Activated naive CD4-positive, alpha-beta T cell treated with anti-CD3 and anti-CD28 coated beads for 36 hours (primary cell): ENCODE data around the gene TMEM141. TPM values are rescaled to one million over a fixed set of nuclear protein-coding genes. Genes with fewer than 3 reads are reported as not detected.
A peak's percentile ranks its signal among the peaks of the same experiment; 100 is the strongest.

Experiments used
- CTCF ChIA-PET: fragments of 350-600 bp; sonication (Branson Sonifier 250); formaldehyde crosslinking; loops from one replicate; lab custom pipeline; 2021; ENCODE audit warnings: antibody characterized with exemption; lab: Charles Lee
- DNase-seq: peaks from one replicate; pipeline ENCODE4 v3.0.0-alpha.2; 2020
- H3K27ac Mint-ChIP-seq: one replicate; pipeline ENCODE4 v1.8.0; 2021; ENCODE audit warnings: mild to moderate bottlenecking, mixed read lengths
- H3K27me3 Mint-ChIP-seq: one replicate; pipeline ENCODE4 v1.8.0; 2021; ENCODE audit warnings: low read depth, mixed read lengths
- H3K36me3 Mint-ChIP-seq: one replicate; pipeline ENCODE4 v1.8.0; 2021; ENCODE audit warnings: low read depth, mixed read lengths
- H3K4me1 Mint-ChIP-seq: one replicate; pipeline ENCODE4 v1.8.0; 2021; ENCODE audit warnings: low read depth, mixed read lengths
- H3K4me3 Mint-ChIP-seq: one replicate; pipeline ENCODE4 v1.8.0; 2021; ENCODE audit warnings: mild to moderate bottlenecking, moderate library complexity, mixed read lengths
- H3K9me3 Mint-ChIP-seq: one replicate; pipeline ENCODE4 v1.8.0; 2021; ENCODE audit warnings: mixed read lengths
- intact Hi-C: fragments of 100-400 bp; cut with micrococcal nuclease; formaldehyde crosslinking; loops from one replicate; pipeline ENCODE4 v1.15.1; 2023
- total RNA-seq, 2 experiments: library from RNA; stranded (reverse); gene quantifications; one replicate each; pipeline ENCODE4 v1.2.3, GENCODE V29; 2021

The TMEM141 gene
- 10 to 100 TPM; 38.1 to 39.6 TPM for total RNA-seq

DNA sequence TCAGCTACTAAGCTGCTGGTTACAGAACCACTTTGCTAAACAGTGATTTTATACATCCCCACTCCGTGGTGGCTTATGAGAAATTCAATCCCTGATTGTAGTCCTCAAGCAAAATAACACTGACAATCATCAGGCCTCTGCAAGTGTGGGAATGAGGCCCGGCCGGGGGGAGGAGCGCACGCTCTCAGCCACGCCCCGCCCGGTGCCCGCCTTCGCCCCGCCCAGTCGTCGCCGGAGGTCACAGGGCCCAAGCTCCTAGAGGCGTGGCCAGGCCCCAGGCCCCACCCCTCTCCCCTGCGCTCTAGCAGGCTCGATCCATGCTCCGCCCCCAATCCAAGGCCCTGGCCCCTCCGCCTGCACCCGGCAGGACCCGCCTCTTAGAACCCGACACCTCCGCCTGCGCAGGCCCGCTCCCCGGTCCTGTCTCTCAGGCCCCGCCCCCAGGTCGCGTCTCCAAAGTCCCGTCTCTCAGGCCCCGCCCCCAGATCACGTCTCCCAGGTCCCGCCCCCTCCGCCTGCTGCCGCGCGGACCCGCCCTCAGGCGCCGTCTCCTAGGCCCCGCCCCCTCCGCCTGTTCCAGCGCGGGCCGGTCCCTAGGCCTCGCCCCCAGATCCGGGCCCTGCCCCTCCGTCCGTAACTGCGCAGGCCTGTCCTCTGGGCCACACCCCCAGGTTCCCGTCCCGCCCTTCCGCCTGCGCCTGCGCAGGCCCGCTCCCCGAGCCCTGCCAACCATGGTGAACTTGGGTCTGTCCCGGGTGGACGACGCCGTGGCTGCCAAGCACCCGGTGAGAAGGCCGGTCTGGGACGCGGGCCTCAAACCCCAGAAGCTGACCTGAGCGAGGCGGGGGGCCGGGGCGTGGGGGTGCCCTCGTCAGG is at the start of gene TMEM141:
TMEM141 (plus strand) TSS at position 705 of the 876 bp plus-strand sequence; CDS start at position 732, 27 bp downstream.
- no peaks in the 10 kb centered on the region for H3K36me3 Mint-ChIP-seq
- H3K9me3 Mint-ChIP-seq: no peaks in the 10 kb centered on the region
- CTCF ChIA-PET: interaction anchor here (0.6 to 4.0 kb wide), 7 partner anchors 12 to 273 kb away, joined by 3 to 28 read pairs (median 5); partner anchors contain the start of genes ABCA2 and RABL6
- no peaks in the 10 kb centered on the region for H3K27me3 Mint-ChIP-seq
- H3K27ac Mint-ChIP-seq: peak within 1 kb of the TSS; percentile 79
- peak; percentile 100 for DNase-seq
- intact Hi-C loops: loop anchor here (1.0 to 5.0 kb wide), 10 partner anchors 9 to 308 kb away; partner anchors contain the start of genes C8G, EDF1, FBXW5 and MAN1B1
- peak within 1 kb of the TSS; percentile 83 for H3K4me3 Mint-ChIP-seq
- peaks cover 18% of the 10 kb centered on the region for H3K4me1 Mint-ChIP-seq

GRCh38 chr9:136741883-136742571 is 49.1 kb upstream of the TMEM141 start:
- DNase-seq: peak; percentile 78
- Mint-ChIP-seq H3K36me3 (no peaks in the 10 kb centered on the region), H3K4me3 (peak overlapping the region; percentile 61), H3K9me3 (no peaks in the 10 kb centered on the region), H3K27ac (no peak overlapping the region), H3K27me3 (no peaks in the 10 kb centered on the region), H3K4me1 (peaks cover 18% of the 10 kb centered on the region)
- intact Hi-C loops: no loop called here
- CTCF ChIA-PET: interaction anchor here (0.7 to 4.5 kb wide), 3 partner anchors 14 to 24 kb away, joined by 3 to 14 read pairs (median 4); partner anchors contain the start of gene LCN8

GRCh38 chr9:136742591-136743391 is 48.4 kb upstream of the TMEM141 start, which contains the start of gene LCN10:
Gene LCN10, minus strand, starts transcription at chr9:136742940. Its CDS starts 37 bp downstream, at chr9:136742903.
- Mint-ChIP-seq H3K27ac (no peak within 1 kb of the TSS), H3K4me1 (peaks cover 18% of the 10 kb centered on the region), H3K36me3 (no peaks in the 10 kb centered on the region), H3K4me3 (peak within 1 kb of the TSS; percentile 61), H3K27me3 (no peaks in the 10 kb centered on the region), H3K9me3 (no peaks in the 10 kb centered on the region)
- DNase-seq: no peak
- intact Hi-C loops: no loop called here
- CTCF ChIA-PET: interaction anchor here (1.3 to 4.5 kb wide), 2 partner anchors 15 kb away, joined by 4 to 14 read pairs; partner anchors contain the start of gene LCN8

GRCh38 chr9:136743639-136744211 is 47.4 kb upstream of the TMEM141 start:
- CTCF ChIA-PET: interaction anchor here (4.5 kb wide), 1 partner anchor 14 kb away, joined by 14 read pairs; the partner anchor contains the start of gene LCN8
- intact Hi-C loops: no loop called here
- no peaks in the 10 kb centered on the region for H3K9me3 Mint-ChIP-seq
- no peak overlapping the region for H3K27ac Mint-ChIP-seq
- H3K4me1 Mint-ChIP-seq: peaks cover 18% of the 10 kb centered on the region
- no peak for DNase-seq
- H3K4me3 Mint-ChIP-seq: no peak overlapping the region
- H3K36me3 Mint-ChIP-seq: no peaks in the 10 kb centered on the region
- no peaks in the 10 kb centered on the region for H3K27me3 Mint-ChIP-seq

DNA sequence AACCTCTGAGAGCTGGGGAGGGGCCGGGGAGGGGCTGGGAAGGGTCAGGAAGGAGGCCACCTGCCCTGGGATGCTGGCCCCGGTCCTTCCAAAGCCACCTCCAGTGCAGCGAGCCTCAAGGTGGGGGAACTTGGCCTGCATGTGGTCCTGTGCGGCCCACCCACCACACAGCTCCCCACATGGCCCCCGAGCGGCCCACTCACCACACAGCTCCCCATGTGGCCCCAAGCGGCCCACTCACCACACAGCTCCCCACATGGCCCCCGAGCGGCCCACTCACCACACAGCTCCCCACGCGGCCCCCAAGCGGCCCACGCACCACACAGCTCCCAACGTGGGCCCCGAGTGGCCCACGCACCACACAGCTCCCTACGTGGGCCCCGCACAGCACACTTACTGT is 46.4 kb upstream of the TMEM141 start:
- no peak overlapping the region for H3K27ac Mint-ChIP-seq
- intact Hi-C loops: no loop called here
- no peaks in the 10 kb centered on the region for H3K36me3 Mint-ChIP-seq
- no peak for DNase-seq
- no peaks in the 10 kb centered on the region for H3K27me3 Mint-ChIP-seq
- CTCF ChIA-PET: interaction anchor here (0.5 to 1.2 kb wide), 4 partner anchors 16 to 256 kb away, joined by 3 to 4 read pairs (median 4); no protein-coding TSS in a partner anchor
- H3K9me3 Mint-ChIP-seq: no peaks in the 10 kb centered on the region
- H3K4me3 Mint-ChIP-seq: no peak overlapping the region
- H3K4me1 Mint-ChIP-seq: peaks cover 18% of the 10 kb centered on the region

GRCh38 chr9:136745389-136746154 is 45.6 kb upstream of the TMEM141 start:
- Mint-ChIP-seq H3K4me1 (peaks cover 21% of the 10 kb centered on the region), H3K36me3 (no peaks in the 10 kb centered on the region), H3K9me3 (peaks cover under 1% of the 10 kb centered on the region), H3K4me3 (no peak overlapping the region), H3K27ac (no peak overlapping the region), H3K27me3 (no peaks in the 10 kb centered on the region)
- CTCF ChIA-PET: interaction anchor here (0.6 to 1.2 kb wide), 2 partner anchors 17 to 38 kb away, joined by 3 to 4 read pairs; no protein-coding TSS in a partner anchor
- intact Hi-C loops: no loop called here
- no peak for DNase-seq

GRCh38 chr9:136746155-136746490 is 45.0 kb upstream of the TMEM141 start:
- Mint-ChIP-seq H3K9me3 (peaks cover 3% of the 10 kb centered on the region), H3K4me3 (no peak overlapping the region), H3K27me3 (no peaks in the 10 kb centered on the region), H3K4me1 (peaks cover 23% of the 10 kb centered on the region), H3K36me3 (no peaks in the 10 kb centered on the region), H3K27ac (no peak overlapping the region)
- intact Hi-C loops: no loop called here
- CTCF ChIA-PET: no interaction called here
- DNase-seq: no peak

GRCh38 chr9:136746621-136747020 is 44.5 kb upstream of the TMEM141 start:
- intact Hi-C loops: no loop called here
- no peak overlapping the region for H3K27ac Mint-ChIP-seq

DNA sequence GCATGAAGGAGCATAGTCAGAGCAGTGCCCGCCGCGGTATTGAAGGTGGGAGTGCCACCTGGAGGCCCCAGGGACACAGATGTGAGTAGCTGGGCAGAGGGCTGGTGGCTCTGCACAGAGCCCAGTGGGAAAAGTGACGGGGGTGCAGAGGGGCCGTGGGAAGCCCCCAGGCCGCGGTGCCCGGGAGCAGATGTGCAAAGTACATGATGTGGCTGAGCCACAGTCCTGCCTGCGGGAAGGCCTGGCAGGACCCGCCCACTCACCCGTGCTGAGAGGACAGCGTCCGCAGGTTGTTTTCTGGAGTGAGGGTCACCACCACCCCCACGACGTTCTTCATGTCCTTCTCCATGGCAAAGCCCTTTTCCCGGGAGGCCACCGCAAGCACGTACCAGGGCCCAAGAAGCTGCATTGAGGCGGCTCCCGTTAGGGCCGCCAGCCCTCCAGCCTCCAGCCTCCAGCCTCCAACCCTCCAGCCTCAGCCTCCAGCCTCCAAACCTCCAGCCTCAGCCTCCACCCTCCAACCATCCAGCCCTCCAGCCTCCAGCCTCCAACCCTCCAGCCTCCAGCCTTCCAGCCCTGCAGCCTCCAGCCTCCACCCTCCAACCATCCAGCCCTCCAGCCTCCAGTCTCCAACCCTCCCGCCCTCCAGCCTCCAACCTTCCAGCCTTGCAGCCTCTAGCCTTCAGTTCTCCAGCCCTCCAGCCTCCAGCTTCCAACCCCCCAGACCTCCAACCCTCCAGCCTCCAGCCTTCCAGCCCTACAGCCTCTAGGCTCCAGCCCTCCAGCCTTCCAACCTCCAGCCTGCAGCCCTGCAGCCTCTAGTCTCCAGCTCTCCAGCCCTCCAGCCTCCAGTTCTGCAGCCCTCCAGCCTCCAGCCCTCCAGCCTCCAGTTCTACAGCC is 43.7 kb upstream of the TMEM141 start:
- peaks cover 11% of the 10 kb centered on the region for H3K4me1 Mint-ChIP-seq
- peaks cover 5% of the 10 kb centered on the region for H3K36me3 Mint-ChIP-seq
- H3K9me3 Mint-ChIP-seq: peaks cover 14% of the 10 kb centered on the region
- intact Hi-C loops: no loop called here
- no peak for DNase-seq
- H3K4me3 Mint-ChIP-seq: no peak overlapping the region
- CTCF ChIA-PET: interaction anchor here (0.6 kb wide), 1 partner anchor 24 kb away, joined by 5 read pairs; no protein-coding TSS in a partner anchor
- peaks cover 8% of the 10 kb centered on the region for H3K27me3 Mint-ChIP-seq
- no peak overlapping the region for H3K27ac Mint-ChIP-seq

More at GRCh38 chr9:136746621-136747020, 44.5 kb upstream of the TMEM141 start:
- Mint-ChIP-seq H3K4me1 (peaks cover 18% of the 10 kb centered on the region), H3K27me3 (peaks cover under 1% of the 10 kb centered on the region), H3K36me3 (peaks cover 1% of the 10 kb centered on the region), H3K9me3 (peaks cover 6% of the 10 kb centered on the region), H3K4me3 (no peak overlapping the region)
- no peak for DNase-seq
- CTCF ChIA-PET: no interaction called here

- Mint-ChIP-seq H3K27ac (no peak within 1 kb of the TSS), H3K9me3 (peaks cover 20% of the 10 kb centered on the region), H3K4me3 (no peak within 1 kb of the TSS), H3K4me1 (peaks cover 10% of the 10 kb centered on the region), H3K27me3 (peaks cover 9% of the 10 kb centered on the region), H3K36me3 (peaks cover 8% of the 10 kb centered on the region)
- intact Hi-C loops: no loop called here
- CTCF ChIA-PET: no interaction called here
- DNase-seq: no peak
Observed at GRCh38 chr9:136748201-136748600, 42.9 kb upstream of the TMEM141 start, which contains the start of gene LCN6. Gene LCN6, minus strand, starts transcription at chr9:136748525. Its CDS starts 42 bp downstream, at chr9:136748483.
